NCI-H2196 treated with DMSO at 0.1 percent for 48 hours (cell line): Measurements from ENCODE around the gene BCL11A.

Experiments
- DNase-seq: peaks from one replicate; lab custom pipeline; 2025; ENCODE audit not compliant: unreplicated experiment; lab: John Stamatoyannopoulos, UW

The BCL11A gene

GRCh38 chr2:60412620-60413019, 140.8 kb downstream of the BCL11A start:
- no peak for DNase-seq

GRCh38 chr2:60412027-60412426, 141.4 kb downstream of the BCL11A start:
- DNase-seq = no peak

- DNase-seq = no peak
Measured at GRCh38 chr2:60411295-60411694, 142.2 kb downstream of the BCL11A start.

GRCh38 chr2:60410456-60411146, 142.9 kb downstream of the BCL11A start:
- DNase-seq = no peak

GRCh38 chr2:60409531-60409871, 144.0 kb downstream of the BCL11A start:
- DNase-seq = no peak

GRCh38 chr2:60408811-60409530, 144.5 kb downstream of the BCL11A start:
- DNase-seq = no peak

- DNase-seq = no peak
Measured at GRCh38 chr2:60408207-60408606, 145.2 kb downstream of the BCL11A start.

- DNase-seq = no peak
Measured at GRCh38 chr2:60407398-60407797, 146.1 kb downstream of the BCL11A start.

GRCh38 chr2:60406192-60406591, 147.3 kb downstream of the BCL11A start:
- DNase-seq = no peak

- DNase-seq = no peak
Measured at GRCh38 chr2:60405271-60405919, 148.1 kb downstream of the BCL11A start.
